PC-3 (cell line): ENCODE results near the gene CRISPLD2.

Experiments
- EZH2 ChIP-seq: fragments of 300-600 bp; sonication (generic); IDR thresholded peaks from one replicate; pipeline ENCODE4 v1.6.1; 2017; ENCODE audit warnings: antibody characterized with exemption, mild to moderate bottlenecking, low read length; ENCODE audit not compliant: unreplicated experiment
- TF ChIP-seq, protein P1 (sequence below): fragments of 300-600 bp; sonication (generic); conservative IDR thresholded peaks from 2 replicates; pipeline ENCODE4 v1.5.1; 2017; ENCODE audit warnings: antibody characterized with exemption, low read depth, mild to moderate bottlenecking, low read length

DNA sequence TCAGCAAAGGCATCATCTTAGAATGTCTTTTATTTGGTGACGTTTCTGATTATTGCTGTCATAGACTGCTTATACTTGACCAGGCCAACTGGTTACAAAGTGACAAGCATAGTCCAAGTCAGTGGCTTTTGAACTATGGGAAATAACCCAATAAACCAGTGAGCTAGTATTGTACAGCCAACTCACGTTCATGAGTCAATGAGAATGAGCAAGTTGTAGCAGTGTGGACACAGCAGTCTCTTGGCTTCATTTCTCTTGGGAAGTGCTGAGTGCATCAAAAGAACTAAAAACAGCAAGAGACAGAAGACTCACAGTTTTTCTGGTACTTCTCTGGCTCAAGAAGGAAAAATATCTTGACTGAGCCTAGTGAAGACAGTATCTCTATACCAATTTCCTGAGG, 36.9 kb upstream of the CRISPLD2 start:
- TF ChIP-seq, protein P1, sequence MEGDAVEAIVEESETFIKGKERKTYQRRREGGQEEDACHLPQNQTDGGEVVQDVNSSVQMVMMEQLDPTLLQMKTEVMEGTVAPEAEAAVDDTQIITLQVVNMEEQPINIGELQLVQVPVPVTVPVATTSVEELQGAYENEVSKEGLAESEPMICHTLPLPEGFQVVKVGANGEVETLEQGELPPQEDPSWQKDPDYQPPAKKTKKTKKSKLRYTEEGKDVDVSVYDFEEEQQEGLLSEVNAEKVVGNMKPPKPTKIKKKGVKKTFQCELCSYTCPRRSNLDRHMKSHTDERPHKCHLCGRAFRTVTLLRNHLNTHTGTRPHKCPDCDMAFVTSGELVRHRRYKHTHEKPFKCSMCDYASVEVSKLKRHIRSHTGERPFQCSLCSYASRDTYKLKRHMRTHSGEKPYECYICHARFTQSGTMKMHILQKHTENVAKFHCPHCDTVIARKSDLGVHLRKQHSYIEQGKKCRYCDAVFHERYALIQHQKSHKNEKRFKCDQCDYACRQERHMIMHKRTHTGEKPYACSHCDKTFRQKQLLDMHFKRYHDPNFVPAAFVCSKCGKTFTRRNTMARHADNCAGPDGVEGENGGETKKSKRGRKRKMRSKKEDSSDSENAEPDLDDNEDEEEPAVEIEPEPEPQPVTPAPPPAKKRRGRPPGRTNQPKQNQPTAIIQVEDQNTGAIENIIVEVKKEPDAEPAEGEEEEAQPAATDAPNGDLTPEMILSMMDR = no peak
- no peak for TF ChIP-seq EZH2
